Lower leg skin (tissue), 3 donors: Measurements from ENCODE around the gene PAH.

Experiments used
- POLR2A ChIP-seq, 2 donors: fragments of 450-650 bp; IDR thresholded peaks; one replicate each; pipeline ENCODE4 v1.6.1; 2016 to 2017; ENCODE audit warnings: antibody characterized with exemption in 2 of 2, mild to moderate bottlenecking in 1 of 2, moderate library complexity in 1 of 2
- TF ChIP-seq, protein P1 (sequence below), 3 donors: fragments of 450-650 bp; IDR thresholded peaks; one replicate each; pipeline ENCODE4 v1.5.1; 2016; ENCODE audit warnings: antibody characterized with exemption in 3 of 3, mild to moderate bottlenecking in 3 of 3, moderate library complexity in 2 of 3

GRCh38 chr12:102910792-102911191 lies 6.3 kb downstream of the PAH start:
- TF ChIP-seq, protein P1, sequence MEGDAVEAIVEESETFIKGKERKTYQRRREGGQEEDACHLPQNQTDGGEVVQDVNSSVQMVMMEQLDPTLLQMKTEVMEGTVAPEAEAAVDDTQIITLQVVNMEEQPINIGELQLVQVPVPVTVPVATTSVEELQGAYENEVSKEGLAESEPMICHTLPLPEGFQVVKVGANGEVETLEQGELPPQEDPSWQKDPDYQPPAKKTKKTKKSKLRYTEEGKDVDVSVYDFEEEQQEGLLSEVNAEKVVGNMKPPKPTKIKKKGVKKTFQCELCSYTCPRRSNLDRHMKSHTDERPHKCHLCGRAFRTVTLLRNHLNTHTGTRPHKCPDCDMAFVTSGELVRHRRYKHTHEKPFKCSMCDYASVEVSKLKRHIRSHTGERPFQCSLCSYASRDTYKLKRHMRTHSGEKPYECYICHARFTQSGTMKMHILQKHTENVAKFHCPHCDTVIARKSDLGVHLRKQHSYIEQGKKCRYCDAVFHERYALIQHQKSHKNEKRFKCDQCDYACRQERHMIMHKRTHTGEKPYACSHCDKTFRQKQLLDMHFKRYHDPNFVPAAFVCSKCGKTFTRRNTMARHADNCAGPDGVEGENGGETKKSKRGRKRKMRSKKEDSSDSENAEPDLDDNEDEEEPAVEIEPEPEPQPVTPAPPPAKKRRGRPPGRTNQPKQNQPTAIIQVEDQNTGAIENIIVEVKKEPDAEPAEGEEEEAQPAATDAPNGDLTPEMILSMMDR (IDR thresholded peaks at IDR 0.05), result no peak
- no peak for TF ChIP-seq POLR2A (IDR thresholded peaks at IDR 0.05)
